Kidney (tissue), 14 donors: Measurements from ENCODE around the gene PPM1E. TPM values are rescaled to one million over a fixed set of nuclear protein-coding genes. Genes with fewer than 3 reads are reported as not detected.

Source experiments
- DNase-seq, 5 donors: peaks; one replicate each; pipeline ENCODE4 v3.0.0-alpha.2; 2013 to 2020
- FAIRE-seq: peaks from 2 replicates; lab custom pipeline; 2012; peaks lifted over from hg19 to GRCh38; lab: Jason Lieb, UNC
- H3K27ac ChIP-seq, 2 donors: one replicate each; pipeline ENCODE4 v1.7.0; 2013; ENCODE audit warnings: low read depth in 2 of 2, low read length in 2 of 2, inconsistent platforms in 1 of 2
- H3K27me3 ChIP-seq: one replicate; pipeline ENCODE4 v1.7.1; 2013; ENCODE audit warnings: low read length, inconsistent platforms; ENCODE audit not compliant: control insufficient read depth, insufficient read depth
- H3K36me3 ChIP-seq, 3 donors: one replicate each; pipeline versions ENCODE4 v1.7.0 to v1.7.1; 2013; ENCODE audit warnings: low read length in 3 of 3, control low read depth in 1 of 3, inconsistent platforms in 1 of 3; ENCODE audit not compliant: insufficient read depth in 3 of 3, control insufficient read depth in 2 of 3
- H3K4me1 ChIP-seq, 3 donors: one replicate each; pipeline versions ENCODE4 v1.7.0 to v1.7.1; 2013; ENCODE audit warnings: low read length in 3 of 3, inconsistent platforms in 1 of 3, low read depth in 1 of 3; ENCODE audit not compliant: control insufficient read depth in 2 of 3, insufficient read depth in 2 of 3
- H3K4me3 ChIP-seq, 3 donors: one replicate each; pipeline versions ENCODE4 v1.7.0 to v1.8.1; 2013; ENCODE audit warnings: low read length in 3 of 3, control low read depth in 1 of 3, inconsistent platforms in 1 of 3
- H3K9ac ChIP-seq, 3 donors: one replicate each; pipeline versions ENCODE4 v1.7.0 to v1.7.1; 2013; ENCODE audit warnings: low read length in 3 of 3, control low read depth in 1 of 3, inconsistent platforms in 1 of 3
- H3K9me3 ChIP-seq, 3 donors: one replicate each; pipeline versions ENCODE4 v1.7.0 to v1.7.1; 2013; ENCODE audit warnings: low read length in 3 of 3, control low read depth in 1 of 3, inconsistent platforms in 1 of 3; ENCODE audit not compliant: control insufficient read depth in 2 of 3, insufficient read depth in 1 of 3
- CTCF ChIP-seq: IDR thresholded peaks from 3 replicates; pipeline ENCODE4 v1.5.1; 2012; ENCODE audit warnings: mild to moderate bottlenecking, moderate library complexity, borderline replicate concordance; ENCODE audit not compliant: insufficient read depth; ENCODE audit errors: extremely low read depth
- intact Hi-C: fragments of 100-400 bp; cut with DNase I; formaldehyde crosslinking; loops from one replicate; pipeline ENCODE4 v1.11.1; 2022
- polyA plus RNA-seq: library from polyadenylated mRNA; stranded (reverse); fragments of 350-450 nt; fragmentation: Illumina TruSeq; extraction: RNeasy Lipid Tissue Mini Kit (QIAGEN cat#74804); gene quantifications from one replicate; pipeline ENCODE4 v1.2.3, GENCODE V29; 2014; ENCODE audit warnings: low read depth, low replicate concordance; ENCODE audit not compliant: insufficient read depth
- total RNA-seq: library from RNA; stranded (reverse); fragmentation: NEBNext Ultra II Directional; extraction: Animal tissue kit (Norgen Biotek cat#: 25700); gene quantifications from one replicate; pipeline ENCODE4 v1.2.1, GENCODE V29; 2021
- donor health status: control.
- donor health status: control.
- donor health status: control.
- donor health status: control.
- donor health status: control.
- donor health status: DM: yes; HTN: yes; CAD: no.
- donor health status: Normal renal cell carcinoma (clear cell type).

Gene PPM1E
- total and polyA plus RNA-seq, 2 donors from 2014 or later, result 0.47 to 0.82 TPM

- Histone ChIP-seq H3K27me3 (no peaks in the 10 kb centered on the region), H3K4me3 (no peak overlapping the region), H3K36me3 (no peaks in the 10 kb centered on the region), H3K27ac (no peak overlapping the region), H3K9me3 (peaks cover 0 to 4% (median 2%) of the 10 kb centered on the region in 3 donors), H3K9ac (no peak overlapping the region), H3K4me1 (no peaks in the 10 kb centered on the region)
- no peak for TF ChIP-seq CTCF
- intact Hi-C loops, result no loop called here
- no peak for DNase-seq
- no peak for FAIRE-seq
These were observed 46.5 kb downstream of the PPM1E start for GRCh38 chr17:58802188-58802587.

GRCh38 chr17:58806046-58806445, 50.4 kb downstream of the PPM1E start:
- no peak for FAIRE-seq
- no peak overlapping the region for H3K4me3 ChIP-seq
- H3K4me1 ChIP-seq, result no peaks in the 10 kb centered on the region
- no peak overlapping the region for H3K9ac ChIP-seq
- intact Hi-C loops, result no loop called here
- no peaks in the 10 kb centered on the region for H3K36me3 ChIP-seq
- TF ChIP-seq CTCF, result no peak
- no peak for DNase-seq
- H3K27me3 ChIP-seq, result no peaks in the 10 kb centered on the region
- H3K27ac ChIP-seq, result no peak overlapping the region
- peaks cover 0 to 4% (median 2%) of the 10 kb centered on the region in 3 donors for H3K9me3 ChIP-seq

- no peaks in the 10 kb centered on the region for H3K36me3 ChIP-seq
- intact Hi-C loops, result no loop called here
- no peaks in the 10 kb centered on the region for H3K27me3 ChIP-seq
- no peak for TF ChIP-seq CTCF
- H3K9me3 ChIP-seq, result no peaks in the 10 kb centered on the region
- no peak overlapping the region for H3K4me3 ChIP-seq
- FAIRE-seq (no peak), DNase-seq (no peak)
- no peak overlapping the region for H3K27ac ChIP-seq
- H3K9ac ChIP-seq, result no peak overlapping the region
- no peaks in the 10 kb centered on the region for H3K4me1 ChIP-seq
These were observed 53.2 kb downstream of the PPM1E start for GRCh38 chr17:58808609-58809563.
